GM12892 (cell line): ENCODE data around the gene HYAL1.

Experiments
- POLR2A ChIP-seq: IDR thresholded peaks from 2 replicates; pipeline ENCODE4 v1.6.1; 2011; ENCODE audit warnings: low read depth, low read length, control low read depth
- POLR2AphosphoS5 ChIP-seq: IDR thresholded peaks from 2 replicates; pipeline ENCODE4 v1.6.1; 2011; ENCODE audit warnings: low read depth, low read length, control low read depth

- TF ChIP-seq POLR2A, result peak; percentile 97
- peak; percentile 94 for TF ChIP-seq POLR2AphosphoS5
Measured at GRCh38 chr3:50350527-50351322, 47.4 kb upstream of the HYAL1 start, which contains the start of the genes CYB561D2 and NPRL2.
